ENCODE results near the gene TXNL4B.
"Not testable (repeated sequence)": the region's sequence is repeated elsewhere in the genome, so short reads cannot be mapped to it uniquely, and the experiment has no call there.

The TXNL4B gene

DNA sequence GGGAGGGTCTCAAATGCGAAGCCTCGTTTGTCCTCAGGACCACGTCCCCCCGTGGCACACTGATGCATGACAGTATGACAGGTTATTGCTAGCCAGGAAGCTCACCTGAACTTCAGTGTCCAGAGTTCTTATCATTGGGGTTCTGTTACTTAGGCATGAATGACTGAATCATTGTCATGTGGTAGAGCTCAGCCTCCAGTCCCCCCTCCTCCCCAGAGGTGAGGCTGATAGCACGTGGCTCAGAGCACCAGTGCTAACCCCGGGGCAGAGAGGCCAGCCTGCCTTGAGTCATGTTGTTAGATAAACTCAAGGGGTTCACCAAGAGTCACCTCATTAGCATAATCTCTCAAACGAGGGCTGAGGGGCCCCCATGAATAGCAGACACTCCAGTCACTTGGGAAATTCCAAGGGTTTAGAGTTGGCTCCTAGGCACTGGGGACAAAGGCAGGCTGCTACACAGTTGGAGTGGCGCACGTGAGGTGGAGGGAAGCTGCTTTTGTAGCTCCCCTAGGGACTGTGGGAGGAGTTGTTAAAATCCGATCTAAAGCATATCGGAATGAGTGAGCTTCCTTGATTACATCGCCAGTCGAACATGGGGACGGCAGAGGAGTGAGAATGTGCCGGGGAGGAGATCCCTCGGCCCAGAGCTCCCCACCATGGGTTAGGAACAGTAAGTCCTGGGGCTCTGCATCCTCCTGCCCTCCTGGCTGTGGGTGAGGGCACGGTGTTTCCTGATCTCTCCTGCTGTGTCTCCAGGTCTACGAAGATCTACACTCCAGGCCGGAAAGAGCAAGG is 18.4 kb upstream of the TXNL4B start:
- DNase-seq, result no peak

DNA sequence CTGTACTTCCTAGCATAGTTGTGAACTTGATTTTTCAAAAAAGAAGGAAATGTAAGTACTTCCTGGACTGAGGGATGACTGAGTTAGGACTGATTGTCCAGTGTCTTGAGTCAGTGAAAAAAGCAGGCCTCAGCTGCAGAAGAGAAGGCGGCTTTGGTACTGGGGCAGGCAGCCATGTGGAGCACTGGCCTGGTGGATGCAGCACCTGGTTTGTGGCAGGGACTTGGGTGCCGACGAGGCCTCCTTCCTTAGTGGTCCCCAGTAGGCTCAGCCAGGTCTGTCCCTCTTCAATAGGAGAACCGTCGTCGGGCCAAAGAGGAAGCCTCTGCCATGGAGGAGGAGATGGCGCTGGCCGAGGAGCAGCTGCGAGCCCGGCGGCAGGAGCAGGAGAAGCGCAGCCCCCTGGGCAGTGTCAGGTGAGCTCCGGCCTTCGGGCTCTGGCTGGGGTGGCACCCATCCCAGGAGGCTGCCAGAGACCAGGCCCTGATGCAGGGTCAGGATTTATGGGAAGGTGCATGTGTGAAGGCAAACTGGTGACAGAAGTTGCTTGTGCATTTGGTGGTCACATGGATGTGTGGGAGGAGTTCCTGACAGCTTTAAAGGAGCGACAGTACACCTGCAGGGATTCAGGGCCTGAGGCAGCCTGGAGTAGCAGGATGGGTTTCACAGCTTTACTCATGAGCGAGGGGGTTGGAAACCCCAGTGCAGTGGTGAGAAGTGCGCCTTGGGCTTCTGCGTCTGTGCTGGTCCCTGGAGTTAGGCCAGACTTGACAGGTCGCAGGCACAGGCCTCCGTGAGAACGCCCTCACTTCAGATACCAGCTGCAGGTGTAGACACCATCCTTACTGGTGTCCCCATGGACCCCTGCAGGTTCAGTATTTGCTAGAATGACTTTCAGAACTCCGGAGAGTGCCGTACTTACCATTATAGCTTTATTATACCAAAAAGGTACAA is 17.5 kb upstream of the TXNL4B start:
- no peak for DNase-seq

DNA sequence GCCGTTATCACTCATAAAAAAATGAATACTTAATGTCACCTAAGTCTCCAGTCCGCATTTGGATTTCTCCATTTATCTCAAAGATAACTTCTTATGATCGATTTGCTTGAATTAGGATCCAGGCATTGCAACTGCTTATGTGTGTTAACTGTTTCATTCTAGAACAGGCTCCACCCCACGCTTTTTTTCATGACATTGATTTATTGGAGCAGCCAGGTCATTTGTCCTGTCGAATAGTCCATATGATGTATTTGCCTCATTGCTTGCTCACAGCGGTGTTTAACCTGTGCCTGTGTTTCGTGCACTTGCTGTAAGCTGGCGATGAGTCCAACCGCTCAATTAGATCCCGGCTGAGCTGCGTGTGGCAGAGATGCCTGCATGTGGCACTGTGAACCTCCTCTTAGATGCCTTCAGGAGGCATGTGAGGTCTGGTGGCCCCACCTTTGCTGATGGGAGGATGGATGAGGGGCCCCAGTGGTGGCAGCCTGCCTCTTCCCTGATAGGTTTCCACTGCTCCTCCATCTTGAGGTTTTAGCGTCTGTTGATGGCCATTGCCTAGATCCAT is 16.6 kb upstream of the TXNL4B start:
- DNase-seq, result peak; percentile 29

DNA sequence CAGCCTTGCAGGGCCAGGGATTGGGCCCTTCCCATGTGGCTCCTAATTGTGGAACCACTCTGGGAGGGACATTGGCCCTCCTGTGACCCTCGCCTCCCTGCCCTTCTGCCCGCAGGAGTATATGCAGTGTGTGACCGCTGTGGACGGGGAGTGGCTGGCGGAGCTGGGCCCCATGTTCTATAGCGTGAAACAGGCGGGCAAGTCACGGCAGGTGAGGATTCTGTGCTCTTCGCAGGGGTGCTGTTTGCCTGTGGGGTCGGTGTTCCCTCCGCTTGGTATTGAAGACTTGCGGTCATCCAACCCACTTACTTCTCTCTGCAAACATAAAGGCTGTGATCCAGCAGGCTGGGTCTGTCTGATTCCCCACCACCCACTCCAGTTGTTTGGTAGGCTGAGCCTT is 15.9 kb upstream of the TXNL4B start:
- peak; percentile 33 for DNase-seq

DNA sequence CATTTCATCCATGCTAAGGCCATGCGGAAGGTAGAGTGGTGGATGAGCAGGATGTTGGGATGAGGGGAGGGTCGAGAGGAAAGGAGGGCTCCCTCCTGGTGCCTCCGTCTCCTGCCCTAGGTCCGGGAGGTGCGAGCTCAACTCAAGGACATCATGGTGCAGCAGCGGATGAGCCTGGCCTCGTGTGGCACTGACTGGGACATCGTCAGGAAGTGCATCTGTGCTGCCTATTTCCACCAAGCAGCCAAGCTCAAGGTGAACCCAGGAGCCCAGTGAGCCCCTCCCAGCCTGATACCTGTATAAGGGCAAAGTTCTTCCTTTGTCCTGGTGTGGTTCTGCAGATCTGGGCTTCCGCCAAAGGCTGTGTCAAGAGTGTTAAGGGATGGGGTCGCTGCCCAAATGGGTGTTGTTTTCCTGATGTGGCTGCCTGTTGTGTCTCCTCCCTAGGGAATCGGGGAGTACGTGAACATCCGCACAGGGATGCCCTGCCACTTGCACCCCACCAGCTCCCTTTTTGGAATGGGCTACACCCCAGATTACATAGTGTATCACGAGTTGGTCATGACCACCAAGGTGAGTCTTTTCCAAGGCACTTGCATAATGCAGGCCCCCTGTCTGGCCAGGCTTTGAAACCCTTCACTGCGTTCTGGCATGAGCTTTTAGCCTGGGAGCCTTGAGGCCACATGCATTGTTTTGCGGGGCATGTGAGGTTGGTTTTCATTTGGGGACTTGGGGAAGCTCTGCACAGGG is 15.1 kb upstream of the TXNL4B start:
- DNase-seq, result peak; percentile 44

DNA sequence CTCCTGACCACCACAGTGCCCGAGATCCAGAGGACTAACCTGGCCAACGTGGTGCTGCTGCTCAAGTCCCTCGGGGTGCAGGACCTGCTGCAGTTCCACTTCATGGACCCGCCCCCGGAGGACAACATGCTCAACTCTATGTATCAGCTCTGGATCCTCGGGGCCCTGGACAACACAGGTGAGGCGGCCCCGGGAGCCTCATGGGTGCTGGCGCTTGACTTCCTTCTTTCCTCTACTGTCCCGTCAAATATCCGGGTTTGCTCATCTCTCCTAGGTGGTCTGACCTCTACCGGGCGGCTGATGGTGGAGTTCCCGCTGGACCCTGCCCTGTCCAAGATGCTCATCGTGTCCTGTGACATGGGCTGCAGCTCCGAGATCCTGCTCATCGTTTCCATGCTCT is 14.0 kb upstream of the TXNL4B start:
- DNase-seq, result peak; percentile 26

DNA sequence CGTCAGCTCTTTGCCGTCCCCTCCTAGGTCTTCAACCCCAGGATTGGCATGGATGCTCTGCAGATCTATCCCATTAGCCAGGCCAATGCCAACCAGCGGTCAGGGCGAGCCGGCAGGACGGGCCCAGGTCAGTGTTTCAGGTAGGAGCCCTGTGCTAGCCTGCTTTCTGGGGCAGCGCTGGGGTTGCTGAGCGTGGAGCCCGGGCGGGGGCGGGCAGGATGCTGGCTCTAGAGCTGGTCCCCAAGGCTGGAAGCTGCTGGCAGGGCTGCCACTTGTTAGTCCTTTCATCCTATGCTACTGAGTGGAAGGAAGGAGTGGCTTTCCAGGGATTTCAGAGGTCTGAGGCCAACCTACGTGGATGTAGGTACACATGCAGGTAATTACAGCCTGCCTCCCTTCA is 12.6 kb upstream of the TXNL4B start:
- DNase-seq, result no peak

DNA sequence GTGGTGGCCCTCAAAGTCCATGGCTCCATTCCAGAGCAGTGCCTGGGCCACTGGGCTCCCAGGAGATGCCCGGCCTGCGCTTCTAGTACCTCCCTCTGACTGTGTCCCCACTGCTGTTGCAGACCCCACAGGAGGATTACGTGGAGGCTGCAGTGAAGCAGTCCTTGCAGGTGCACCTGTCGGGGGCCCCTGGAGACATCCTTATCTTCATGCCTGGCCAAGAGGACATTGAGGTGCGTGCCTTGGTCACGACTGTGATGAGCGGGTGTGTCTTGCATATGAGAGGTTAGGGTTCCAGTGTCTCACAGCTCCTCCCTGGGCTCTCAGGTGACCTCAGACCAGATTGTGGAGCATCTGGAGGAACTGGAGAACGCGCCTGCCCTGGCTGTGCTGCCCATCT is 11.5 kb upstream of the TXNL4B start:
- DNase-seq, result no peak

DNA sequence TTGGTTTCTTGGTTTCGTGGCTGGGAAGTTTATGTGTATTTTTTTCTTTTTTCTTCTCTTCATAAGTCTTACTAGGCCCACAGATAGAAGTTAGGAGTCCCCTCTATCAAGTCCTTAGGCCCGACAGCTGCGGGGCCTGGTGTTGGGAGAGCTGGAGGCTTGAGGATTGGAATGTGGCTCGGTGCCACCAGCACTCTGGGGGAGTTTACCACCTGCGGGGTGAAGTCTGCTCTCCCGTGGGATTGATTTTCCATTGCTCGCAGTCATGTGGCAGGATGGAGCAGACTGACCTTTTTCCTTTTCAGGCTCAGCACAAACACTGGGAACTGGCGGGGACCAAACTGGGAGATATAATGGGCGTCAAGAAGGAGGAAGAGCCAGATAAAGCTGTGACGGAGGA is 7.8 kb upstream of the TXNL4B start:
- no peak for DNase-seq

DNA sequence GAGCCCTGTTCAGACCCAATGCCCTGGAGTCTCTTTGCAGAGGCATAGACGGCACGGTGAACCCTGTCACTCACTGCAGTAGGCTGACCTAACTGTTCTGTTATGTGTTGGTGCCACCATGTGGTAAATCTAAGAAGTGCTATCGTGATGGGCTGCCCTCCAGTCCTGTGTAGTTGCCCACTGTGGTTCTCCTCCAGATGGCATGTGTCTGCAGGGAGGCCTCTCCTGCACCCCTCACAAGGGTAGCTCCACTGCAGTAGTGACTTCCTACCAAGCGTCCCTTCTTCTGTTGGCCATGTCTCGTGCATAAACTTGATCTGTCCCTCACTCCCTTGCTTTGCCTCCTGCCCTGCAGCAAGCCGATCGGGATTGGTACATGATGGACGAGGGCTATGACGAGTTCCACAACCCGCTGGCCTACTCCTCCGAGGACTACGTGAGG is 6.0 kb upstream of the TXNL4B start:
- DNase-seq, result peak; percentile 62

DNA sequence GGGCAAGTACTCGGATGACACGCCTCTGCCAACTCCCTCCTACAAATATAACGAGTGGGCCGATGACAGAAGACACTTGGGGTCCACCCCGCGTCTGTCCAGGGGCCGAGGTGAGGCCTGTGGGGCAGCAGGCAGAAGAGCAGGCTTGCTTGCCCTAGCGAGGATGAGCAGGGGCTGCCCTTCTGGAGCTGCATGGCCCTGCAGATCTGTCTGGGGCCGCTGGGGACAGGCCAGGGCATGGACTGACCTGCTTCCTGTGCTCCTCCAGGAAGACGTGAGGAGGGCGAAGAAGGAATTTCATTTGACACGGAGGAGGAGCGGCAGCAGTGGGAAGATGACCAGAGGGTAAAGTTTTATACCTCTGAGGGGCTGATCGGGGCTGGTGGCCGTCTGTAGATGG is 5.5 kb upstream of the TXNL4B start:
- DNase-seq, result no peak

DNA sequence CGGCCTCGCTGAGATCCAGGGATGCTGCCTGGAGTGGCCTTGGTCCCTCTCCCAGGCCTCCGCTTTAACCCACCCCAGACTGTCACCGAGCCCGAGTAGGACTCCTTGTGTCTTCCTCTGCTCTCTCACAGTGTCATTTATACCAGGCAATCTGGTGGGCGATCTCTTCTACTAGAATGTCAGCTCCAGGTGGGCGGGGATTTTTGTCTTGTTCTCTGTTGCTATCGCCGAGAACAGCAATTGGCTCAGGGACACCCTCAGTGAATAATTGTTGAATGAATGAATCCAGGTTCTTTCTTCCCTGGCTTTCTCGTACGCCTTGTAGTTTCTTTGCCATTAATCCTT is 818 bp upstream of the TXNL4B start:
- no peak for DNase-seq

DNA sequence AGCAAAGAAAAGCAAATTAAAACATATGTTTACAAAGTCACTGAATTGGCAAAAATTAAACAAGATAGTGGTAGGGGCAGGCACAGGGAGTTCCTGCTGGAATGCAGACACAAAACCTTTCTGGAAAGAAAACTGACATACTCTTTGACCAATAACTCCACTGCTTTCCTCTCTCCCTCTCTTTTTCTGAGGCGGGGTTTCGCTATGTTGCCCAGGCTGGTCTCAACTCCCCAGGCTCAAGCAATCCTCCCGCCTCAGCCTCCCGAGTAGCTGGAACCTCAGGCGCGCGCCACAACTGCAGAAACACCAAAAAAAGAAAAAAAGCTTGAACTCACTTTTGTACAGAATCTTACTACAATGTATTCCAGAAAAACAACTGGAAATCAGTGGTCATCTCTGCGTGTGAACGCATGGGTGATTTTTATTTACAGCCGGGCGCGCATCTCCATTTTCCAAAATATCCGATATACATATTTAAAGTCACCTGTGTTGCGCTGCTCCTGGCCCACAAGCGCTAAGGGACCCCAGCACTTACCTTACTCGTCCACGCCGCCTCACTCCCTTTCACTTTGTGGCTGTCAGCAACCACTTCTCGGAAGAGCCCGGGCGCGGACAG is 480 bp downstream of the TXNL4B start:
- no peak for DNase-seq

DNA sequence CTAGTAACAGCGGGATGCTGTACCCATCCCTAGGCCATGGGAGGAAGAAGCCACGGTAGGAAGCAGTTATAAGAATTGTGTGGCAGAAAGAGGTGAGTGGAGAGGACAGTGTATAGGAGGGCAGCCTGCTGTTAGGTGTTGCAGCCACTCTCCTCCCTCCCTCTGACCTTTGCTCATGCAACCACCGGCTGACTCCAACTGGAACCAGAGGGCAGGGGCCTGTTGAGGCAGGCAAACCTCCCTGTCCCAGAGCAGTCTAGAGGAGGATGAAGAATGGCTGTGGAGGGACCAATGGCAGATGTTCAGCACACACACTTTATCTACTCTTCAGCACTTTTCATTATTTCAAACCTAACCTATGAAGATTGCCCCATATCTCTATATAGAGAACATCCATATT is 2.2 kb downstream of the TXNL4B start:
- no peak for DNase-seq

DNA sequence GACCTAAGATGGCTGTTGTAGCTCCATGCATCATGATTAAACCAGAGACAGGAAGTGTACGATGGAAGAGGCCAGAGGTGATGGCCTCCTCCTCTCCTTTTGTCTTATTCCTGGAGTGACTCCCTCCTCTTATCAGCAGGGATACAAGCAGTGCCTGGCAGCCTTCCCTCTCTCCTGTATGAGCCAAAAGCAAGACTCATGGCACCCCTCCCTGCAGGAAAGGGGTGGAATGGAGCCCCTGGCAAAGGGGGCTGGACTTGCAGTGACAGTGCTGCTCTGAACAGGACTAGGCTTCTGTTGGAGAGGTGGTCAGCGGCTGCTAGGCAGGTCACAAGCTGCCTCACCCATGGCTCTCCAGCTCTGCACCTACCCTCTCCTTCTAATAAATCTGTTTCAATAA is 8.4 kb downstream of the TXNL4B start:
- DNase-seq, result no peak

DNA sequence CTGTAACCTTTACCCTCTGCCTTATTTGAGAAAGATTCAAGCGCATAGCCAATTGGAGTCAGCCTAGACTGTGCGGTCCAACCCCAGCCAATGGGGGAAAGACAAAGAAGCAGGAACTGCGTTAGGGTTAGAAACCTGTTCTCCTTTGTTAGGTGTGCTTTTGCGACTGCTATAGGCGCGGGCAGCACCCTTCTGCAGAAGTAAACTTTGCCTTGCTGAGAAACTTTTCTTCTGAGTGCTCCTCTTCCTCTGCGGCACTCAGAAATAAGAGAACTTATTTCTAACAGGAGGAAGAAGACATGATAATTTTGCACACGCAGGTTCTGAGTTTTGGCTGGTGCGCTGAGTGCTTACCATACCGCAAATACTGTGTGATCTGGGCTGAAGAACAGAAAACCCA is 9.0 kb downstream of the TXNL4B start:
- DNase-seq, result no peak

DNA sequence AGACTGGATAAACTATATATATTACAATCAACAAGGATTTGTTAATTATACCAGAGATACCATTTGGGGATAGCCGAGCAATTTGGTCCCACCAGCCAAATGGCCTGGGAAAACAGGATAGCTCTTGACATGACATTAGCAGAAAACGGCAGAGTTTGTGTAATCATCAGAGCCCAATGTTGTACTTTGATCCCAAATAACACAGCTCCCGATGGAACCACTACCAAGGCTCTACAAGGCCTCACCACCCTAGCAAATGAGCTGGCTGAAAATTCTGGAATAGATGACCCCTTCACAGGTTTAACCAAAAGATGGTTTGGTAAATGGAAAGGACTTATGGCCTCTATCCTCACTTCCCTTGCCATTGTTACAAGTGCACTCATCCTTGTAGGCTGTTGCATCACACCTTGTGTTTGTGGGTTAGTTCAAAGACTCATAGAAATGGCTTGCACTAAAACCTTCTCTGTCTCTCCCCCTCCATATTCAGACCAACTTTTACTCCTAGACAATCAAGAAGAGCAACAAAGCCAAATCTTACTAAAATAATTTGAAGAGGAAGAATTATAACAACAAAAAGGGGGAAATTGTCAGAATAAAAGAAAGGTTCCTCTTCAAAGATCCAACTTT is 9.5 kb downstream of the TXNL4B start:
- DNase-seq, result no peak

DNA sequence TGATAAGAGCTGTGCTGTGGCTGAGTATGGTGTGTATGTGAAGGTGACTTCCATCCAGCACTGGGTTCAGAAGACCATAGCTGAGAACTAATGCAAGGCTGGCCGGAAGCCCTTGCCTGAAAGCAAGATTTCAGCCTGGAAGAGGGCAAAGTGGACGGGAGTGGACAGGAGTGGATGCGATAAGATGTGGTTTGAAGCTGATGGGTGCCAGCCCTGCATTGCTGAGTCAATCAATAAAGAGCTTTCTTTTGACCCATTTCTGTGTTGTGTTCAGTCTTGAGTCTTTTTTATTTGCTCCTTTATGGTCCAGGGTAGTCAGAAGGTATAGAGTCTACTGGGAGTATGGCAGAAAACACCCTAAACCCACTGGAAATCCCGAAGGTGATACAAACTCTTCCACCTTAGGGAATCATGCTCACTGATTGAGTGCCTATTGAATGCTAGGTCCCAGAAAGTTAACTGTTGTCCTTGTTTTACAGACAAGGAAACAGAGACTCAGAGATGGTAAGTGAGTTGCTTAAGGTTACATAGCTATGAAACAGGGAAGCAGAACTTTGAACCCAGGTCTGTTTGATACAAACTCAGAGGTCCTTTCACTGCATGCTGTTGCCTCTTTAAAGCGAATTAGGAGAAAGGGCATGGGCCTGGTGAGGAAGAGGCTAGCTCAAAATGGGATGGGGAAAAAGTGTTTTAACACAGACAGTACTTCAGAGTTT is 16.3 kb downstream of the TXNL4B start:
- DNase-seq, result not testable (repeated sequence)

DNA sequence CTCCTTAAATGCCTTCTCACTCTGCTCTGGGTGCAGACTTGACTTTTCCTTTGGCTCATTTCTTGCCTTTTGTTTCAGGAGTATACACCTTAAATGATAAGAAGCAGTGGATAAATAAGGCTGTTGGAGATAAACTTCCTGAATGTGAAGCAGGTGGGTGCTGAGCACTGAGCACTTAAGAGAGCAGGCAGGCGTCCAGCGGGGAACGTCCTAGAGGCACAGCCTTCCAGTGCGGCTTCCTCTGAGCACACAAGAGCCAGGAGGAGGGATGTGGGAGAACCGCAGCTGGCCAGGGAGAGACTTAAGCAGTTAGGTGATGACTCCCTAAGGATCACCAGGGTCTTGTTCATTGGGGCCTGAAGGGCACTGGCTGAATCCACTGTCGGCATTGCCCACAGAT is 18.4 kb downstream of the TXNL4B start:
- DNase-seq, result not testable (repeated sequence)

DNA sequence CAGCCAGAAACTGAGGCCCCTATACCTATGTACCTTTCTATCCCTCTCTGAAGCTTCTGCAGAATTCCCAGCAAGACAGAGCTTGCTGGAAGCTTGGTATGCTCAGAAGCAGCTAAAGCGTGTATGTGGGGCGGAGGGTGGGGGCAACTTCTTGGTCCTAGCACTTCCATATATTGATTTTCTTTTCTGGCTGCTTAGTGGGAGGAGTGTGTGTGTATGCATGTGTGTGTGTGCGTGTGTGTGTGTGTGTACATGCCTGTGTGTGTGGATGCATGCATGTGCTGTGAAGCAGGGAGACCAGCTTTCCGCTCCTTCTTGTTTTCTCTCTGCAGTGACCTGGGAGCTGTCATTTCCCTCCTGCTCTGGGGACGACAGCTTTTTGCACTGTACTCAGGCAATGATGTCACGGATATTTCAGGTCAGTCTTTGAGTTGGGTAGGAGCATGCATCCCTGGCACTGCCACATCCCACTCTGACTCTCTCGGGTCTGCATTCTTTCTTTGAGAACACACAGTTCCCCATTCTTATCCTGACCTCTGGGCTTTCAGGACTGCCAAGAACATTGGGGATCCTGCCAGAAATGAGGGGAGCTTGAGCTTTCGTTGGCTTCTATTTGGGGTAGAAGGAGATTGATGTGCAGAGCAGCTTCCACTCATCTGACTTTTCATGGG is 19.7 kb downstream of the TXNL4B start:
- DNase-seq, result no peak
